ENCODE data around the gene NIF3L1.

Gene NIF3L1, protein sequence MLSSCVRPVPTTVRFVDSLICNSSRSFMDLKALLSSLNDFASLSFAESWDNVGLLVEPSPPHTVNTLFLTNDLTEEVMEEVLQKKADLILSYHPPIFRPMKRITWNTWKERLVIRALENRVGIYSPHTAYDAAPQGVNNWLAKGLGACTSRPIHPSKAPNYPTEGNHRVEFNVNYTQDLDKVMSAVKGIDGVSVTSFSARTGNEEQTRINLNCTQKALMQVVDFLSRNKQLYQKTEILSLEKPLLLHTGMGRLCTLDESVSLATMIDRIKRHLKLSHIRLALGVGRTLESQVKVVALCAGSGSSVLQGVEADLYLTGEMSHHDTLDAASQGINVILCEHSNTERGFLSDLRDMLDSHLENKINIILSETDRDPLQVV

GRCh38 chr2:200888704-200889625 is at the start of gene NIF3L1, which contains the start of gene PPIL3:
Gene NIF3L1 (plus strand): TSS chr2:200889371. CDS start chr2:200891944, 2,573 bp downstream.
Gene PPIL3 (minus strand): TSS chr2:200889077. CDS start chr2:200887615, 1,462 bp downstream.
- peak; percentile 96 for DNase-seq

GRCh38 chr2:200839513-200839912 is 49.7 kb upstream of the NIF3L1 start:
- DNase-seq, result no peak

- DNase-seq, result no peak
Observed at GRCh38 chr2:200843993-200844948, 44.9 kb upstream of the NIF3L1 start.

DNA sequence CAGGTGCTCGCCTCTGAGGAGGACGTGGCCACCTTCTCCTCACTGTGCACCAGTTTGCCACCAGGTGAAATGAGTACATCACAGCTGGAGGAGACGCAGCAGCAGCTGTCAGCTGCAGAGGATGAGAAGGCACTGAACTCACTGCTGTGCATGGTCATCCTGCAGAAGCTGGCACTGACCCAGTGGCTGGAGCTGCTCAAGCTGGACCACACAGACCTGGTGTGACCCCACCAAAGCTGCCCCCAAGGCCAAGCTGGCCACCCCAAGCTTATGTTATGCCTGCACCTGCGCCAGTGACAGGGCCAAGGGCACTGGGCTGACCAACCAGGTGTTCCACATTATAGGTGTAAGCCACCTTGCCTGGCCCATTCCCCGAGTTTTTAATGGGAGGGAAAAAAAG is 44.0 kb upstream of the NIF3L1 start:
- no peak for DNase-seq

DNA sequence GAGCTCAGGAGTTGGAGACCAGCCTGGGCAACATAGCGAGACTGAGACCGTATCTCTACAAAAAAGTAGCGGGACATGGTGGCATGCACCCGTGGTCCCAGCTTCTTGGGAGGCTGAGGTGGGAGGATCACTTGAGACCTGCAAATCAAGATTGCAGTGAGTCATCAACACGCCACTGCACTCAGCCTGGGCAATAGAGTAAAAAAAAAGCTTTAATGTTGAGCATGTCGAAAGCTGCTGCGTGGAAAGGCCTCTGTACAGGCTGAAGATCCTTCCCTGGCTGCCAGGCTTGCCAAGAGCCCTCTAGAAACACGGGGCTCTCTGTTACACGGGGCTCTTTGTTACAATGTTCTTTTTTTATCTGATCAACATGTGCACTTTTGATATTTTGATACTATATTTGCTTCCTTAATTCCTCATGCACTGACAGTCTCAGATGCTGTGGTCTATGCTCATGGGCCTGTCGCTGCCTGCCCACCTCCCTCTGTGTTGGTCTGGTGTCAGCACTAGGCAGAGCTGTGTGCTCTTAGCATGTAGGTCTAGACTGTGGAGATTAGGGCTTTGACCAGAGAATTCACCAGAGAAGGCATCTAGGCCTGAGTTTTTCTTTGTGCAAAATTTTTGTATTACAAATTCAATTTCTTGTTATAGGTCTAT is 43.4 kb upstream of the NIF3L1 start:
- DNase-seq, result no peak

GRCh38 chr2:200847269-200847668 is 41.9 kb upstream of the NIF3L1 start:
- no peak for DNase-seq

DNA sequence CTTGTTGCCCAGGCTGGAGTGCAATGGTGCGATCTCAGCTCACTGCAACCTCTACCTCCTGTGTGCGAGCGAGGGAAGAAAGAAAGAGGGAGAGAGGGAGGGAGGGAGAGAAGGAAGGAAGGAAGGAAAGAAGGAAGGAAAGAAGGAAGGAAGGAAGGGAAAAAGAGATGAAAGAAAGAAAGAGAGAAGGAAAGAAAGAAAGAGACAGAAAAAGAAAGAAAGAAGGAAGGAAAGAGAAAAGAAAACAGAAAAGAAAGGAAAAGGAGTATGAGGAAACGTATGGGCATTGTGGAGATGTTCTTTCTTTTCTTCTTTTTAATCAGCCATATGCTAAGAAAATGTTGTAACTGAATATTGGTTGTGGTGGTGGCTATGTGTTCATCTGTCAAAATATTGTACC is 41.2 kb upstream of the NIF3L1 start:
- DNase-seq, result no peak

GRCh38 chr2:200850512-200851256 is 38.5 kb upstream of the NIF3L1 start:
- no peak for DNase-seq

GRCh38 chr2:200851398-200852248 is 37.5 kb upstream of the NIF3L1 start:
- no peak for DNase-seq

DNA sequence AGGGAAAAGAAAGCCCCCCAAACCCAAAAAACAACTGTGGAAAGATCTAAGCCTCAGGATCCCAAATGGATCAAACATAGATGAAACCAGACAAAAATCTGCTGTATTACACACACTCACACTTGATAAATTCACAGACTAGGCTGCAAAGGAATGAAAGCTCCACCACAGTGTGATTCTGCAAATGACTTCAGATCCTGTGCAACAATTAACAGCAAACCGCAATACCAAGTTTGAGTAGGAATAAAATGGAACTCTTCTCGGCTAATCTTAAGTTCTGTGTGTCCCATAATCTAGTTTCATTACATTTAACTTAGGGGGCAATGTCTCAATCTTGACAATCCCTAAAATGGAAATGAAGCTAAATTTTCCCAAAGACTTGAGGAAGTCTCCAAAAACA is 36.6 kb upstream of the NIF3L1 start:
- DNase-seq, result no peak

DNA sequence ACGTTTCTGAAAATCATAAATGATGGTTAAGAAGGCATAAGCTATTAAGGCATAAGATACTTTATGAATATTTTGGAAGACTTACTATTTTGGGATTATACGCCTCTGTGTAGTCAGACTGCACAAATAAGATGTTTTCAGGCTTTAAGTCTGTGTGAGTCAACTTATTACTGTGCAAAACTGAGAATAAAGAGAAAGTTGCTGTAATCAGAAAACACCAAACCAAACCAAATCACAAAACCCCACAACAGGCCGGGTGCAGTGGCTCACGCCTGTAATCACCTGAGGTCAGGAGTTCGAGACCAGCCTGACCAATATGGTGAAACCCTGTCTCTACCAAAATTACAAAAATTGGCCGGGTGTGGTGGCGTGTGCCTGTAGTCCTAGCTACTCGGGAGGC is 32.4 kb upstream of the NIF3L1 start:
- DNase-seq, result no peak

- DNase-seq, result no peak
Observed at GRCh38 chr2:200860092-200860795, 28.9 kb upstream of the NIF3L1 start.

GRCh38 chr2:200861617-200862155 is 27.5 kb upstream of the NIF3L1 start:
- no peak for DNase-seq

DNA sequence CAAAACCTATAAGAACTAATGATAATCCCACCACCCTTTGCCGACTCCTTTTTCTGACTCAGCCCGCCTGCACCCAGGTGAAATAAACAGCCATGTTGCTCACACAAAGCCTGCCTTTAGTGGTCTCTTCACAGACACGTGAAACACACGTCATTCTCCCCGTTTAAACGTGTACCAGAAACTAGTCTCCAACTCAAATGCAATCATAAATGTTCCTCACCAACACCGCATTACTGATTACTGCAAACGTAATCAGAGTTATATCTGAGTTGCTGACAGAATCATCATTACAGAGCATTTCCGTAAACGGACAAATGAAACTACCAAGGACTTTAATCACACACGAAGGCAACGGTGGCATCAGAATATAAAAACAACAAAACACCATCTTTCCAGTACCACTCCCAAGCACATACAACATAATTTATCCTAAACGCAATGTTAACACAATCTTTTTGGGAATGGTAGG is 26.6 kb upstream of the NIF3L1 start:
- peak; percentile 60 for DNase-seq

DNA sequence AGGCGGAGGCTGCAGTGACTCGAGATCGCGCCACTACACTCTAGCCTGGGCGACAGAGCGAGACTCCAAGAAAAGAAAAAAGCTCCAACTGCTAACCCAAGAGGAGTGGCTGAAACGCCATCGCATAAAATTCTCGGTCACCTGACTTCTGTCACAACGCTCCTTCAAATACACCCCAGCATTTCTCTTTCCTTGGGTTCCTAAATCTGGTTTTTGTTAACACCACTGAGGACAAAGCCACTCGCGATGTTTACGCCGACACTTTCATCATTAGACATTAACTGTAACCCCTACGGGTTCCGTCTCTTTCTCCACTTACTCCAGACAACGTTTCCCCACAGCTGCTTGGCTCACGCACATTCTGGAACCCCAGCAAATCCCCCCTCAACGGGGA is 25.4 kb upstream of the NIF3L1 start:
- no peak for DNase-seq

GRCh38 chr2:200864176-200865034 is 24.8 kb upstream of the NIF3L1 start, which contains the start of gene CLK1:
Gene CLK1 (minus strand): TSS chr2:200864658. CDS start chr2:200861862, 2,796 bp downstream.
- DNase-seq, result peak; percentile 96

GRCh38 chr2:200869014-200869413 is 20.2 kb upstream of the NIF3L1 start:
- DNase-seq, result no peak

GRCh38 chr2:200871151-200871550 is 18.0 kb upstream of the NIF3L1 start:
- DNase-seq, result no peak

Measured in CD4-positive, alpha-beta T cell treated with Interferon gamma for 1 hour (primary cell).